HG03060 (cell line): ENCODE results near the gene KCTD16.

ENCODE experiments used
- ATAC-seq: cut with Tn5 transposase; IDR thresholded peaks from one replicate; pipeline ENCODE4 v1.9.1; 2021; ENCODE audit warnings: low read depth, moderate number of reproducible peaks; ENCODE audit not compliant: unreplicated experiment

KCTD16 gene

GRCh38 chr5:144276034-144276822 lies 105.6 kb downstream of the KCTD16 start:
- ATAC-seq = no peak

- no peak for ATAC-seq
Measured at GRCh38 chr5:144281784-144282183, 111.1 kb downstream of the KCTD16 start.

GRCh38 chr5:144284036-144284435 lies 113.4 kb downstream of the KCTD16 start:
- ATAC-seq = no peak

- no peak for ATAC-seq
Measured at GRCh38 chr5:144284931-144285502, 114.3 kb downstream of the KCTD16 start.

GRCh38 chr5:144289277-144289676 lies 118.6 kb downstream of the KCTD16 start:
- ATAC-seq = no peak

GRCh38 chr5:144292029-144292428 lies 121.4 kb downstream of the KCTD16 start:
- ATAC-seq = no peak

- no peak for ATAC-seq
Measured at GRCh38 chr5:144295284-144295683, 124.6 kb downstream of the KCTD16 start.

- no peak for ATAC-seq
Measured at GRCh38 chr5:144297081-144297480, 126.4 kb downstream of the KCTD16 start.

GRCh38 chr5:144298658-144299057 lies 128.0 kb downstream of the KCTD16 start:
- ATAC-seq = no peak

- no peak for ATAC-seq
Measured at GRCh38 chr5:144304688-144305087, 134.0 kb downstream of the KCTD16 start.

- ATAC-seq = no peak
Measured at GRCh38 chr5:144307736-144308135, 137.1 kb downstream of the KCTD16 start.

GRCh38 chr5:144308174-144308573 lies 137.5 kb downstream of the KCTD16 start:
- ATAC-seq = no peak

GRCh38 chr5:144308906-144309670 lies 138.4 kb downstream of the KCTD16 start:
- ATAC-seq = no peak

GRCh38 chr5:144310621-144311020 lies 139.9 kb downstream of the KCTD16 start:
- ATAC-seq = no peak

- no peak for ATAC-seq
Measured at GRCh38 chr5:144313147-144313726, 142.6 kb downstream of the KCTD16 start.

GRCh38 chr5:144315026-144315425 lies 144.4 kb downstream of the KCTD16 start:
- ATAC-seq = no peak

- no peak for ATAC-seq
Measured at GRCh38 chr5:144315994-144316634, 145.4 kb downstream of the KCTD16 start.

- ATAC-seq = no peak
Measured at GRCh38 chr5:144318011-144318410, 147.3 kb downstream of the KCTD16 start.

GRCh38 chr5:144318460-144318859 lies 147.8 kb downstream of the KCTD16 start:
- no peak for ATAC-seq

GRCh38 chr5:144323181-144323580 lies 152.5 kb downstream of the KCTD16 start:
- ATAC-seq = no peak

GRCh38 chr5:144325532-144325931 lies 154.9 kb downstream of the KCTD16 start:
- ATAC-seq = no peak
